ENCODE results near the gene PASK. TPM values are rescaled to one million over a fixed set of nuclear protein-coding genes. Genes with fewer than 3 reads are reported as not detected.

Gene PASK
- total RNA-seq, 2 experiments from 2014 or later, result 26.8 to 84.3 TPM

DNA sequence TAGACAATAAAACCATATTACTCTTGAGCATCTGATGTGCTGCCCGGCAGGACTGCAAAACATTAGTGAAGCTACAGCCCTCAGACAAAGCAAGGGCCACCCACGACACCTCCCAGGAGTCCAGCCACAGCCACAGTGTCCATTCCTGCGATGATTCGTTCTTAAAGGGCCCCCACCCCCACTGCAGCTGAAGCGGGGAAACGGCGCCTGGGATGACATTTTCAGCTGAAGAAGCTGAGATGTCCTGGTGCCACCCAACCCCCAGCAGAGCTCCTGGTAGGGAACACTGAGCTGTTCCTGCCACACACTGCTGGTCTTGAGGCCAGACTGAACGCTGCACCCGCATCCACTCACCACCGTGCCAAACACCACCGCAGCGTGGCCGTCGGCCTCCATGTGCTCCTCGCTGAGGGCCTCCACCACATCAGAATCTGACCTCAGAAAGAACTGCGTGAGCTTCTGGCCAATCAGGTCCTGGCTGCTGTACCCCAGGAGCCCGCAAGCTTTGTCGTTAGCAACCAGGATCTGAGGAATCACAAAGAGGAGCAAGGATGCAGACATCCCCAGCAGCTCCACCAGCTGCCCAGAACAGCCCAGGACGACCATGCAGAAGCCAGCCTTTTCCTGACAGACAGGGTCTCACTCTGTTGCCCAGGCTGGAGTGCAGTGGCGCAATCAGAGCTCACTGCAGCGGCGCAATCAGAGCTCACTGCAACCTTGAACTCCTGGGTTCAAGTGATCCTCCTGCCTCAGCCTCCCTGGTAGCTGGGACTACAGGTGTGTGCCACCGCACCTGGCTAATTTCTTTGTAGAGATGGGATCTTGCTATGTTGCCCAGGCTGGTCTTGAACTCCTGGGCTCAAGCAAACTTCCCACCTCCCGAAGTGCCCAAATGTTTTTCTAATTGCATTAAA, 9.5 kb downstream of the PASK start:
- no peaks in the 10 kb centered on the region for H4K20me1 ChIP-seq (ENCODE audit: insufficient read depth, low read length)
- H3K4me3 ChIP-seq (ENCODE audit: low read depth, low read length, poor library complexity, severe bottlenecking), result no peak overlapping the region
- H3K36me3 ChIP-seq (ENCODE audit: insufficient read depth, low read length), result peaks cover 72% of the 10 kb centered on the region
- no peak overlapping the region for H2AFZ ChIP-seq (ENCODE audit: low read length)
- no peak for DNase-seq (ENCODE audit: low spot score)
- no peak overlapping the region for H3K4me2 ChIP-seq (ENCODE audit: low read length)
- H3K27ac ChIP-seq (ENCODE audit: low read depth, low read length, poor library complexity, severe bottlenecking), result no peak overlapping the region
- intact Hi-C loops (cut with micrococcal nuclease; ENCODE audit: unreplicated experiment), result loop anchor here (10.0 kb wide), 1 partner anchor 745 kb away; no protein-coding TSS in a partner anchor
- no peaks in the 10 kb centered on the region for H3K79me2 ChIP-seq (ENCODE audit: insufficient read depth, low read depth, low read length)
- ChIA-PET POLR2A (interaction anchor here (0.6 kb wide), 1 partner anchor 559 kb away, joined by 4 read pairs; no protein-coding TSS in a partner anchor), CTCF (ENCODE audit: unreplicated experiment) (no interaction called here)
- no peaks in the 10 kb centered on the region for H3K9me2 ChIP-seq (ENCODE audit: insufficient read depth, low read length)
- no peaks in the 10 kb centered on the region for H3K9me3 ChIP-seq (ENCODE audit: low read length)
- TF ChIP-seq, protein P1, sequence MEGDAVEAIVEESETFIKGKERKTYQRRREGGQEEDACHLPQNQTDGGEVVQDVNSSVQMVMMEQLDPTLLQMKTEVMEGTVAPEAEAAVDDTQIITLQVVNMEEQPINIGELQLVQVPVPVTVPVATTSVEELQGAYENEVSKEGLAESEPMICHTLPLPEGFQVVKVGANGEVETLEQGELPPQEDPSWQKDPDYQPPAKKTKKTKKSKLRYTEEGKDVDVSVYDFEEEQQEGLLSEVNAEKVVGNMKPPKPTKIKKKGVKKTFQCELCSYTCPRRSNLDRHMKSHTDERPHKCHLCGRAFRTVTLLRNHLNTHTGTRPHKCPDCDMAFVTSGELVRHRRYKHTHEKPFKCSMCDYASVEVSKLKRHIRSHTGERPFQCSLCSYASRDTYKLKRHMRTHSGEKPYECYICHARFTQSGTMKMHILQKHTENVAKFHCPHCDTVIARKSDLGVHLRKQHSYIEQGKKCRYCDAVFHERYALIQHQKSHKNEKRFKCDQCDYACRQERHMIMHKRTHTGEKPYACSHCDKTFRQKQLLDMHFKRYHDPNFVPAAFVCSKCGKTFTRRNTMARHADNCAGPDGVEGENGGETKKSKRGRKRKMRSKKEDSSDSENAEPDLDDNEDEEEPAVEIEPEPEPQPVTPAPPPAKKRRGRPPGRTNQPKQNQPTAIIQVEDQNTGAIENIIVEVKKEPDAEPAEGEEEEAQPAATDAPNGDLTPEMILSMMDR (conservative IDR thresholded peaks at IDR 0.05; ENCODE audit: low read length), result no peak
- no peak for TF ChIP-seq EZH2phosphoT487 (IDR thresholded peaks at IDR 0.05; ENCODE audit: borderline replicate concordance, low read depth, low read length)
- no TSS peak for BruUV-seq (replicated peaks)
- H3K4me1 ChIP-seq (ENCODE audit: insufficient read depth, low read length, poor library complexity, severe bottlenecking), result no peaks in the 10 kb centered on the region

DNA sequence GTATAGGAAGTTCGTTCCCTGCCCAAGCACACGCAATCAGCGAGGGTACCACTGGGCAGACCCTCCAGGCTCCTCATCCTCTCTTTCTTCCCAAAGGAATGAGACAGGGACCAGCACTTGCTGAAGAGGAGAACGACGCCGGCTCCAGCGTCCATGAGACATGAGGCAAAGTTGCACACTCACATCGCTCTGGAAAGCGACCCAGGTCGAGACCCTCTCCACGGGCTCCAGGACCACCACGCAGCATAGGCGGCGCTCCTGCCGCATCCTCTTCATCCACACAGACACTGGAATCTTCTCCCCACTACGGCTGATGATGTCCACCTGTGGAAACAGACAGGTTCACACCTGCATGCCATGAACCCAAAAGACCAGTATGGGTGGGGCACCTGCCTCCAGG, 10.8 kb downstream of the PASK start:
- no peak overlapping the region for H3K27ac ChIP-seq (ENCODE audit: low read depth, low read length, poor library complexity, severe bottlenecking)
- H3K4me1 ChIP-seq (ENCODE audit: insufficient read depth, low read length, poor library complexity, severe bottlenecking), result no peaks in the 10 kb centered on the region
- no TSS peak for BruUV-seq (replicated peaks)
- ChIA-PET POLR2A (no interaction called here), CTCF (ENCODE audit: unreplicated experiment) (no interaction called here)
- intact Hi-C loops (cut with micrococcal nuclease; ENCODE audit: unreplicated experiment), result no loop called here
- no peaks in the 10 kb centered on the region for H4K20me1 ChIP-seq (ENCODE audit: insufficient read depth, low read length)
- no peak overlapping the region for H2AFZ ChIP-seq (ENCODE audit: low read length)
- H3K4me3 ChIP-seq (ENCODE audit: low read depth, low read length, poor library complexity, severe bottlenecking), result no peak overlapping the region
- no peaks in the 10 kb centered on the region for H3K9me3 ChIP-seq (ENCODE audit: low read length)
- DNase-seq (ENCODE audit: low spot score), result no peak
- H3K9me2 ChIP-seq (ENCODE audit: insufficient read depth, low read length), result no peaks in the 10 kb centered on the region
- no peaks in the 10 kb centered on the region for H3K79me2 ChIP-seq (ENCODE audit: insufficient read depth, low read depth, low read length)
- H3K36me3 ChIP-seq (ENCODE audit: insufficient read depth, low read length), result peaks cover 69% of the 10 kb centered on the region
- no peak overlapping the region for H3K4me2 ChIP-seq (ENCODE audit: low read length)
- no peak for TF ChIP-seq EZH2phosphoT487 (IDR thresholded peaks at IDR 0.05; ENCODE audit: borderline replicate concordance, low read depth, low read length)
- TF ChIP-seq, protein P1 (conservative IDR thresholded peaks at IDR 0.05; ENCODE audit: low read length), result no peak
